HepG2 (cell line): ENCODE measurements around the gene SLU7. TPM values are rescaled to one million over a fixed set of nuclear protein-coding genes. Genes with fewer than 3 reads are reported as not detected.

Experiments used
- FOXA1 ChIP-seq, 2 experiments: fragments of 450-650 bp in 1 of 2; sonication (generic) in 1 of 2; formaldehyde crosslinking in 1 of 2; IDR thresholded peaks; 2 replicates each; pipeline versions ENCODE4 v1.4.0 to v1.6.1; 2016 to 2020; ENCODE audit warnings: missing genetic modification reagents in 1 of 2
- IKZF5 ChIP-seq: IDR thresholded peaks from 2 replicates; pipeline ENCODE4 v1.6.1; 2018; ENCODE audit warnings: missing genetic modification reagents, mild to moderate bottlenecking, missing compliant biosample characterization
- MTERF4 ChIP-seq: sonication (generic); formaldehyde crosslinking; IDR thresholded peaks from 2 replicates; pipeline ENCODE4 v1.8.0; 2023; ENCODE audit warnings: mild to moderate bottlenecking, missing genetic modification reagents
- SIN3A ChIP-seq: IDR thresholded peaks from 2 replicates; pipeline ENCODE4 v1.6.1; 2011; ENCODE audit warnings: low read depth, mild to moderate bottlenecking, control low read depth, low read length, borderline replicate concordance
- SIN3B ChIP-seq: fragments of 150-350 bp; IDR thresholded peaks from 2 replicates; pipeline ENCODE4 v1.6.1; 2014; ENCODE audit warnings: low read length
- SRF ChIP-seq: IDR thresholded peaks from 2 replicates; pipeline ENCODE4 v1.6.1; 2011; ENCODE audit warnings: mild to moderate bottlenecking, low read depth, low read length, moderate library complexity
- U2AF1 ChIP-seq: fragments of 200-400 bp; formaldehyde crosslinking; optimal IDR thresholded peaks from 2 replicates; pipeline ENCODE3; 2017; ENCODE audit warnings: mild to moderate bottlenecking, low read depth, low read length
- ZBTB40 ChIP-seq, 2 experiments: fragments of 450-650 bp in 1 of 2; sonication (generic) in 1 of 2; formaldehyde crosslinking in 1 of 2; IDR thresholded peaks; 2 replicates each; pipeline versions ENCODE4 v1.6.1 to v1.8.0; 2016 to 2022; ENCODE audit warnings: antibody characterized with exemption in 1 of 2, mild to moderate bottlenecking in 1 of 2, missing genetic modification reagents in 1 of 2
- ZNF614 ChIP-seq: IDR thresholded peaks from 2 replicates; pipeline ENCODE4 v1.6.1; 2018; ENCODE audit warnings: missing biosample characterization, missing genetic modification reagents, inconsistent platforms, borderline replicate concordance
- ZNF720 ChIP-seq: sonication (generic); formaldehyde crosslinking; IDR thresholded peaks from 2 replicates; pipeline ENCODE4 v1.4.0; 2020; ENCODE audit warnings: missing genetic modification reagents
- ZNF83 ChIP-seq: sonication (generic); formaldehyde crosslinking; IDR thresholded peaks from 2 replicates; pipeline ENCODE4 v1.4.0; 2020; ENCODE audit warnings: missing genetic modification reagents, mild to moderate bottlenecking, borderline replicate concordance
- polyA plus RNA-seq, 8 experiments: library from polyadenylated mRNA; depleted of rRNA in 3 of 8; stranded (reverse) in 7 of 8; unstranded in 1 of 8; fragments of >200 nt; fragmentation: Illumina TruSeq in 4 of 8; extraction: Trizol in 4 of 8; gene quantifications; 2 replicates each; pipeline versions ENCODE4 v1.2.1 to v1.2.3, GENCODE V29; 2011 to 2016; ENCODE audit warnings: low read depth in 4 of 8, missing spikeins in 1 of 8, mixed read lengths in 1 of 8; ENCODE audit not compliant: insufficient read depth in 1 of 8
- total RNA-seq, 5 experiments: library from RNA; depleted of rRNA; stranded (reverse); fragments of >200 nt; fragmentation: Illumina TruSeq; extraction: Trizol; gene quantifications; 2 replicates each; pipeline ENCODE4 v1.2.3, GENCODE V29; 2016; ENCODE audit warnings: low read depth in 1 of 5
- TF ChIP-seq, protein P1 (sequence below): sonication (generic); formaldehyde crosslinking; IDR thresholded peaks from 2 replicates; pipeline ENCODE4 v1.5.0; 2020; ENCODE audit warnings: mild to moderate bottlenecking, missing genetic modification reagents

The SLU7 gene
- total and polyA plus RNA-seq, 2 of the 13 experiments (the other 11 are each of a cell fraction or from before 2014, with no cell fraction given) = 24.0 to 39.2 TPM

DNA sequence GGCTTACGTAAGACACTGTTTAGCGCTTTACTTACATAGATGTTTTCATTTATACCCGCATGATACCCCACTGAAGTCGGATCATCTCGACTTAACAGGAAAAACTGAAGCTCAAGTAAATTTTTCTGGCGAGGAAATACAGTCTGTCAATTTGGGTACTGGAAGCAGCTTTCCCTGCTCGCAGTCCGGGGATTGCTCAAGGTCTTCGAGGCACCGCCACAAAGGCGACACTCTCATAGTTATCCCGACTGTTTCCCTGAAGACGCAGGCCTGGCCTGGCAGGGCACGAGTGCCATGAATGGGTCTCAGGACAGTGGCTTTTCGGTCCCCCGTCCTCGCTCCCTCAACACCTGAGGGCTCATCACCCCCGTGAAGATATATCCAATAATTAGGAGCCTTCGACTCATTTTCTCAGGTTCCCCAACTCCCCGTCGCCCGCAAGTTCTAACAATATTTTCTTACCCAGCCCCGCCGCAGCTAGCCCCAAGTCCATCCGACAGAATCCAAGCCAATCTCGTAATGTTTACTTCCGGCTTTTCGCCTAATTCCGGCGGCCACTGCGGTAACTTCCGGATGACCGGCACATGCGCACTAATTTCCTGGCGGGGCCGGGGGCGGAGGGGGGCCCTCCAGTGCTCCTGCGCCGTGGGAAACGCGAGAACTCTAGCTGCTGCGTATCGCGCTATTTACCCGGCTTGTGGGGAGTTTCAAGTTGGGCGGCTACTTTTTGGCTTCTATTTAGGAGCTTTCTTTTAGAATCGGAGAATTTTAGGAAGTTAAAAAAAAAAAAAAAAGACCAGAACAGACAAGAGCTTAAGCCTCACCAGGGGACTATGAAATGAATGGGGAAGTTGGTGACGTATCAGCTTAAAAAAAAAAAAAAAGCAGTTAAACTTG, at the start of gene SLU7 (continued):
- TF ChIP-seq ZBTB40 (IDR thresholded peaks at IDR 0.05) (peak; percentile 60), ZBTB40 (CRISPR knock-in tag; IDR thresholded peaks at IDR 0.05) (peak; percentile 62; the same call in 1 of the 2 replicates), U2AF1 (no peak), ZNF720 (CRISPR knock-in tag) (no peak), ZNF614 (0 out of 2 replicates have a peak, but pooled peaks have one; percentile 40), FOXA1 (IDR thresholded peaks at IDR 0.05) (no peak), FOXA1 (CRISPR knock-in tag; IDR thresholded peaks at IDR 0.05) (peak; percentile 57), ZNF83 (CRISPR knock-in tag) (no peak), SIN3A (peak; percentile 92), SIN3B (no peak), MTERF4 (CRISPR knock-in tag) (no peak), SRF (no peak), IKZF5 (CRISPR knock-in tag) (peak; percentile 55)
- TF ChIP-seq, protein P1, sequence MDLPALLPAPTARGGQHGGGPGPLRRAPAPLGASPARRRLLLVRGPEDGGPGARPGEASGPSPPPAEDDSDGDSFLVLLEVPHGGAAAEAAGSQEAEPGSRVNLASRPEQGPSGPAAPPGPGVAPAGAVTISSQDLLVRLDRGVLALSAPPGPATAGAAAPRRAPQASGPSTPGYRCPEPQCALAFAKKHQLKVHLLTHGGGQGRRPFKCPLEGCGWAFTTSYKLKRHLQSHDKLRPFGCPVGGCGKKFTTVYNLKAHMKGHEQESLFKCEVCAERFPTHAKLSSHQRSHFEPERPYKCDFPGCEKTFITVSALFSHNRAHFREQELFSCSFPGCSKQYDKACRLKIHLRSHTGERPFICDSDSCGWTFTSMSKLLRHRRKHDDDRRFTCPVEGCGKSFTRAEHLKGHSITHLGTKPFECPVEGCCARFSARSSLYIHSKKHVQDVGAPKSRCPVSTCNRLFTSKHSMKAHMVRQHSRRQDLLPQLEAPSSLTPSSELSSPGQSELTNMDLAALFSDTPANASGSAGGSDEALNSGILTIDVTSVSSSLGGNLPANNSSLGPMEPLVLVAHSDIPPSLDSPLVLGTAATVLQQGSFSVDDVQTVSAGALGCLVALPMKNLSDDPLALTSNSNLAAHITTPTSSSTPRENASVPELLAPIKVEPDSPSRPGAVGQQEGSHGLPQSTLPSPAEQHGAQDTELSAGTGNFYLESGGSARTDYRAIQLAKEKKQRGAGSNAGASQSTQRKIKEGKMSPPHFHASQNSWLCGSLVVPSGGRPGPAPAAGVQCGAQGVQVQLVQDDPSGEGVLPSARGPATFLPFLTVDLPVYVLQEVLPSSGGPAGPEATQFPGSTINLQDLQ = no peak
